ENCODE results near the gene ATG9B. TPM values are rescaled to one million over a fixed set of nuclear protein-coding genes. Genes with fewer than 3 reads are reported as not detected.

Gene ATG9B
- total RNA-seq, 4 donors from 2014 or later: not detected

GRCh38 chr7:151061213-151062110 is 37.2 kb upstream of the ATG9B start:
- no peak for TF ChIP-seq CTCF (IDR thresholded peaks at IDR 0.05; ENCODE audit: low read depth)

- no peak for TF ChIP-seq CTCF (IDR thresholded peaks at IDR 0.05; ENCODE audit: low read depth)
These were observed 36.3 kb upstream of the ATG9B start for GRCh38 chr7:151060416-151061212.

GRCh38 chr7:151060113-151060415 is 35.8 kb upstream of the ATG9B start:
- no peak for TF ChIP-seq CTCF (IDR thresholded peaks at IDR 0.05; ENCODE audit: low read depth)

GRCh38 chr7:151059367-151060112 is 35.2 kb upstream of the ATG9B start, which contains the start of gene SLC4A2:
Gene SLC4A2, plus strand, starts transcription at chr7:151059589. Its CDS starts 2,399 bp downstream, at chr7:151061988.
- TF ChIP-seq CTCF (IDR thresholded peaks at IDR 0.05; ENCODE audit: low read depth): no peak

- TF ChIP-seq CTCF (IDR thresholded peaks at IDR 0.05; ENCODE audit: low read depth): no peak
These were observed 34.6 kb upstream of the ATG9B start for GRCh38 chr7:151058781-151059366.

- TF ChIP-seq CTCF (IDR thresholded peaks at IDR 0.05; ENCODE audit: low read depth): no peak
These were observed 33.9 kb upstream of the ATG9B start for GRCh38 chr7:151057989-151058780.

Data from subcutaneous adipose tissue (tissue), 4 donors.